ENCODE results near the gene GNG7.

The GNG7 gene

DNA sequence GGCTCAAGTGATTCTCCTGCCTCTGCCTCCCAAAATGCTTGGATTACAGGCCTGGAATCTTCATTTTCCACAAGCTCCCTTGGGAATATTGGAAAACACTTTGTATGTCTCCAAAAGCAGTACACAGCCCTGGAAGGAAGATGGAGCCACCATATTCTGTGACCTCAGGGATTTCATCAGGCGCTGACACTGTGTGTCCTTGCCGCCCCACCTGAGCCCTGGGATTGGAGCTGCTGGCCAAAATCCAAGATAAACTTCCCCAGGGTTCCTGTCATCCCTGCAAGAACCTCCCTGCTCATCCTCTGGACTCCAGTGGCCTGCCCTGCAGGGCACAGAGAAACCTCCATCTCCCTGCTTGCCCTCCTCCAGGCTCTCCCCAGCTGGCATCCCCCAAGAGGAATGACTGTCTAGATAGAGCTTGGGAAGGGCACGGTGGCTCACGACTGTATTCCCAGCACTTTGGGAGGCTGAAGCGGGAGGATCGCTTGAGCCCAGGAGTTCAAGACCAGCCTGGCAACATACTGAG, 1.3 kb upstream of the GNG7 start:
- H3K4me3 ChIP-seq (ENCODE audit: low read depth, low read length), result no peak overlapping the region
- TF ChIP-seq CTCF (IDR thresholded peaks at IDR 0.05; ENCODE audit: borderline replicate concordance, insufficient read depth, low read depth, low read length), result no peak

DNA sequence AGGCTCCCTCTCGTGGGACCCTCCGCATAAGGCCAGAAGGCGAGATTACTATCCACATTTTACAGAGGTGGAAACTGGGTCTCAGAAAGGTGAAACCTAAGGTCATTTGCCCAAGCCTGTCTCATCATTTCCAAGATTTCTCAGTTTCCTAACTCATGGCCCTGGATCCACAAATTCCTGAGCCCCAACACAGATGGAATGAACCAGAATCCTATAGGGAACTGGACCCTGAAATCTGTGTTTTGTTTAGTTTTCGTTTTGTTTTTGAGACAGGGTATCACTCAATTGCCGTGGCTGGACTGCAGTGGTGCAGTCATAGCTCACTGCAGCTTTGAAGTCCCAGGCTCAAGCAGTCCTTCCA, 563 bp upstream of the GNG7 start:
- no peak for TF ChIP-seq CTCF (IDR thresholded peaks at IDR 0.05; ENCODE audit: borderline replicate concordance, insufficient read depth, low read depth, low read length)
- no peak overlapping the region for H3K4me3 ChIP-seq (ENCODE audit: low read depth, low read length)

DNA sequence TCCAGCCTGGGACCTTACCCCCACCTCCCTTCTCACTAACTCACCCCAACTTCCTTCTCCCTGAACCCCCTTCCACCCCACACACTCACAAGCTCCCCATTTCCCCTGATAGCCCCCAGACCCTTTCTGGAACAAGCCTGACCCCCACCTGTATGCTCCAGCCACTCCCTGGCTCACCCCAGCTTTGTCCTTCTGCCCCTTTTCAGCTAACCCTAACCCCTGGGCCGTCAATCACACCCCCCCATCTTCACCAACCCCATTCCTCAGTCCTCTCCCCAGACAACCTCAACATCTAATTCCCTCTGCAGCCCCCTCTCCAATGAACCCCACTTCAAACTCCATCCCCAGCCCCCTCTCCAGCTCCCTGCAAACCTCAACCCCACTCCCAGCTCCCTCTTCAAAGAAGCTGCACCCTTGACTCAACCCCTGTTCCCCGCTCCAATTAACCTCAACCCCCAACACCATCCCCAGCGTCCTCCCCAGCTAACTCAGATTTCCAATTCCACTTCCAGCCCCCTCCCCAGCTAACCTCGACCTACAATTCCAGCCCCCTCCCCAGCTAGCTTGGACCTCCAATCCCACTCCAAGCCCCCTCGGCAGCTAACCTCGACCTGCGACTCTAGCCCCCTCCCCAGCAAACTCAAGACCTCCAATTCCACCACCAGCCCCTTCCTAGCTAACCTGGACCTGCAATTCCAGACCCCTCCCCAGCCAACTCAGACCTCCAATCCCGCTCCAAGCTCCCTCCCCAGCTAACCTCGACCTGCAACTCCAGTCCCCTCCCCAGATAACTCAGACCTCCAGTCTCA, 929 bp downstream of the GNG7 start:
- peak overlapping the region; percentile 75 for H3K4me3 ChIP-seq (ENCODE audit: low read depth, low read length)
- no peak for TF ChIP-seq CTCF (IDR thresholded peaks at IDR 0.05; ENCODE audit: borderline replicate concordance, insufficient read depth, low read depth, low read length)

DNA sequence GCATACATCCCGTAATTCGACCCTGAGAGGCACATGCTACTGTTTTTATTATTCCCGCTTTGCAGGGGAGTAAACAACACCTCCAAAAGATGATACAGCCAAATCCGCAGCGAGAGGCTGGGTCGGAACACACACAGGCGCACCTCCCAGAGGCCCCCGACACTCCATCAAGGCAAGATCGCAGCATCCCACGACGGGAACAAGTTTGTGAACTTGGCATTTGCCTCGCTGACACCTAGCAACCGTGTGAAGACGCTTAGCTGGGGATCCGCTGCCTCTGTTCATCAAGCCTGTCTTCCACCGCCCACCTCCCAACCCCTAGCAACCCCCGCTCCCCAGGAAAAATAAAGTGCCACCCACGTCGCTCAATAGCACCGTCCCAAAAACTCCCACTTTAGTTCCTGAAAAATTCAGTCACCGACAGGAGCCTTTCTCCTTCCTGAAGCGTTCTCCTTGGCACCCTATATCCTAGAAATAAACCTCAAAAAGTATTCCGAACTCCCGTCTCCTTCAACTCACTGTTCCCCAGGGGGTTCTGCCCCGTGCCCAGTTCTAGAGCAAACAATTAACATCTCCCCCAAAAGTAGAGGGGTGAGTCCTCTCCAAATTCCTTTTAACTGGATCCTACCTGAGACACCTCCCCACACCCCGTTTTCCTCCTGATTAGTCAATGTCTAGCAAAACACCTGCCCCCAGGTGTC, 1.7 kb downstream of the GNG7 start:
- H3K4me3 ChIP-seq (ENCODE audit: low read depth, low read length), result peak overlapping the region; percentile 75
- no peak for TF ChIP-seq CTCF (IDR thresholded peaks at IDR 0.05; ENCODE audit: borderline replicate concordance, insufficient read depth, low read depth, low read length)

DNA sequence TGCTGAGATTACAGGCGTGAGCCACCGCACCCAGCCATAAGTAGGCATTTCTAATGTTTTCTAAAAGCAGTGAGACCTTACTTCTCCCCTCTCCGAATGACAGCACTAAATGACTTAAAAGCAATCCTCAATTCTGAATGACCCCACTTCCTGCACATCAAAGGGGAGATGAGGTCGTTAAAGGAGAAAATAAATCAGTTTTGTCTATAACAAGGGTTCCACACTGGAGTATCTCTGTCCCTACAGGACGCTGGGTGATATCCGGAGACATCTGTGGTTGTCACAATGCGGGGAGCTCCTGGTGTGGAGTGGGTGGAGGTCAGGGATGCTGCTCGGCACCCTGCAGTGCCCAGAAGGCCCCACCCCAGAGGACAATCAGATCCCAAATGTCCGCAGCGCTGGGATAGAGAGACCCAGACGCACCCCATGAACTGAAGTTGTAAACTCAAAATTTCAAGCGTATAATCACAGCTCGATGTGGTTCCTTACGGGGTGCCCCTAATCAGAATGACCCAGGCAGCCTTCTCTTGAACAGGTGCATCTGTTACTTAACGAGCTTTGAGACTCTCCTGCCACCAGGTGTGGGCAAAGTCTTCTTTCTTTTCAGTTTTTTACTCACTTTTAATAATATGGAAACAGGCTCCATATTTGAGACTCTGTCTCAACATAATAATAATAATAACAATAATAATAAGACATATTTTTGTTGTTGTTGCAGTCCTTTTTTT, 2.9 kb downstream of the GNG7 start:
- no peak for TF ChIP-seq CTCF (IDR thresholded peaks at IDR 0.05; ENCODE audit: borderline replicate concordance, insufficient read depth, low read depth, low read length)
- peak overlapping the region; percentile 16 for H3K4me3 ChIP-seq (ENCODE audit: low read depth, low read length)

DNA sequence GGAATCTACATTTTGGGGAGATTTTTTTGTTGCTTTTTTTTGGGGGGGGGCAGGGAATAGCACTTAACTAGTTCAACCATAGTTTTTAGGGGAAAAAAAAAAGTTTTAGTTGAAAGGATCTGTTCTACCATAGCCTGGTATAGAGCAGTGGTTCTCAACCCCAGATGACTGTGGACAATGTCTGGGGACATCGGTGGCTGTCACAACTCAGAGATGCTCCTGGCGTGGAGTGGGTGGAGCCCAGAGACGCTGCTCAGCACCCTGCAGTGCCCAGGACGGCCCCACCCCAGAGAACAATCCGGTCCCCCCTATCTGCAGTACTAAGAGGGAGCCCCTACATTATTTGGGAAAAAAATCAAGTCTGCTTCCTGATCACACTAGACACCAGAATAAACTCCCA, 8.3 kb downstream of the GNG7 start:
- H3K4me3 ChIP-seq (ENCODE audit: low read depth, low read length), result no peak overlapping the region
- no peak for TF ChIP-seq CTCF (IDR thresholded peaks at IDR 0.05; ENCODE audit: borderline replicate concordance, insufficient read depth, low read depth, low read length)
